Retinal pigment epithelial cell (primary cell): ENCODE measurements around the gene IBA57.
A peak's percentile ranks its signal among the peaks of the same experiment; 100 is the strongest.

Source experiments
- DNase-seq: peaks from one replicate; pipeline ENCODE4 v3.0.0-alpha.2; 2010; ENCODE audit warnings: low read depth
- H3K4me3 ChIP-seq: 2 replicates; pipeline ENCODE4 v1.5.1; 2011; ENCODE audit warnings: mild to moderate bottlenecking, low read length, control low read depth, moderate library complexity
- CTCF ChIP-seq: conservative IDR thresholded peaks from 2 replicates; pipeline ENCODE4 v1.5.1; 2011; ENCODE audit warnings: low read depth, low read length, control low read depth, inconsistent platforms

Gene IBA57

GRCh38 chr1:228165372-228166169 is at the start of gene IBA57:
IBA57 (plus strand) TSS chr1:228165804; CDS start chr1:228165817, 13 bp downstream.
- peak within 1 kb of the TSS; percentile 76 for H3K4me3 ChIP-seq
- TF ChIP-seq CTCF: peak; percentile 78
- DNase-seq: peak; percentile 93

GRCh38 chr1:228117335-228117734 is 48.3 kb upstream of the IBA57 start:
- H3K4me3 ChIP-seq: no peak overlapping the region
- TF ChIP-seq CTCF: no peak
- no peak for DNase-seq

- no peak for DNase-seq
- no peak overlapping the region for H3K4me3 ChIP-seq
- no peak for TF ChIP-seq CTCF
These were observed 47.6 kb upstream of the IBA57 start for GRCh38 chr1:228118040-228118439.

- no peak for TF ChIP-seq CTCF
- DNase-seq: no peak
- no peak overlapping the region for H3K4me3 ChIP-seq
These were observed 45.3 kb upstream of the IBA57 start for GRCh38 chr1:228120351-228120750.

GRCh38 chr1:228120857-228121489 is 44.6 kb upstream of the IBA57 start:
- no peak for DNase-seq

GRCh38 chr1:228122921-228123441 is 42.6 kb upstream of the IBA57 start:
- no peak for DNase-seq
- no peak for TF ChIP-seq CTCF
- H3K4me3 ChIP-seq: no peak overlapping the region

More at GRCh38 chr1:228120857-228121489, 44.6 kb upstream of the IBA57 start:
- no peak overlapping the region for H3K4me3 ChIP-seq
- no peak for TF ChIP-seq CTCF
